Right lobe of liver (tissue), 6 donors: ENCODE measurements around the gene CENPA. TPM values are rescaled to one million over a fixed set of nuclear protein-coding genes. Genes with fewer than 3 reads are reported as not detected.

Experiments
- ATAC-seq, 4 donors: fragments of 200-7000 bp; cut with Tn5 transposase; one replicate each; pipeline ENCODE4 v1.9.1; 2020; ENCODE audit warnings: mild to moderate bottlenecking in 4 of 4, moderate library complexity in 4 of 4
- DNase-seq, 3 donors: peaks; one replicate each; pipeline ENCODE4 v3.0.0-alpha.2; 2020
- H3K27ac ChIP-seq, 3 donors: fragments of 200-600 bp; one replicate each; pipeline ENCODE4 v1.8.0; 2022
- H3K27me3 ChIP-seq, 2 donors: fragments of 200-600 bp; one replicate each; pipeline ENCODE4 v1.8.0; 2022
- H3K36me3 ChIP-seq, 4 donors: fragments of 200-600 bp; sonication (generic) in 1 of 4; one replicate each; pipeline versions ENCODE4 v1.5.1 to v1.8.0; 2017 to 2022; ENCODE audit warnings: control low read depth in 1 of 4
- H3K4me1 ChIP-seq, 4 donors: fragments of 200-600 bp; sonication (generic) in 1 of 4; one replicate each; pipeline versions ENCODE4 v1.5.1 to v1.8.0; 2017 to 2022; ENCODE audit warnings: control low read depth in 1 of 4
- H3K4me3 ChIP-seq, 3 donors: fragments of 200-600 bp; one replicate each; pipeline ENCODE4 v1.8.0; 2022
- H3K9me3 ChIP-seq, 4 donors: fragments of 200-600 bp; sonication (generic) in 1 of 4; one replicate each; pipeline versions ENCODE4 v1.5.1 to v1.8.0; 2017 to 2022; ENCODE audit warnings: control low read depth in 1 of 4
- POLR2A ChIP-seq: fragments of 450-650 bp; IDR thresholded peaks from one replicate; pipeline ENCODE4 v1.6.1; 2017; ENCODE audit warnings: antibody characterized with exemption, mild to moderate bottlenecking
- WGBS: methylation state at CpG from one replicate; pipeline ENCODE4 v1.1.6; 2018; ENCODE audit warnings: low coverage, low lambda C conversion rate; ENCODE audit not compliant: insufficient coverage; ENCODE audit errors: missing lambda C conversion rate; 5-methylcytosine and 5-hydroxymethylcytosine counted together
- intact Hi-C, 2 donors: fragments of 100-400 bp; cut with DNase I; formaldehyde crosslinking; loops; one replicate each; pipeline versions ENCODE4 v1.11.2 to v1.14.1; 2022
- total RNA-seq, 6 experiments: library from RNA; depleted of rRNA in 2 of 6; stranded (reverse); fragments of >200 nt in 2 of 6; fragmentation: NEBNext Ultra II Directional in 3 of 6; extraction: Animal tissue kit (Norgen Biotek cat#: 25700) in 3 of 6; gene quantifications; one replicate each; pipeline versions ENCODE4 v1.1.0 to v1.2.4, GENCODE V29; 2016 to 2023
- TF ChIP-seq, protein P1 (sequence below), 4 donors: fragments of 200-600 bp in 3 of 4; fragments of 450-650 bp in 1 of 4; IDR thresholded peaks; one replicate each; pipeline versions ENCODE4 v1.5.1 to v1.8.0; 2016 to 2022; ENCODE audit warnings: antibody characterized with exemption in 4 of 4, mild to moderate bottlenecking in 2 of 4
- donor health status: DM: no; HTN: yes; CAD: no.
- donor health status: DM: no; HTN: no; CAD: no.
- donor health status: DM: no; HTN: no; CAD: no.
- donor health status: DM: no; HTN: yes; CAD: no.
- donor health status: DM: no; HTN: yes; CAD: no.

The CENPA gene
- total RNA-seq, 6 experiments from 2014 or later, result 0.18 to 1.3 (median 0.56) TPM; not detected in 1

DNA sequence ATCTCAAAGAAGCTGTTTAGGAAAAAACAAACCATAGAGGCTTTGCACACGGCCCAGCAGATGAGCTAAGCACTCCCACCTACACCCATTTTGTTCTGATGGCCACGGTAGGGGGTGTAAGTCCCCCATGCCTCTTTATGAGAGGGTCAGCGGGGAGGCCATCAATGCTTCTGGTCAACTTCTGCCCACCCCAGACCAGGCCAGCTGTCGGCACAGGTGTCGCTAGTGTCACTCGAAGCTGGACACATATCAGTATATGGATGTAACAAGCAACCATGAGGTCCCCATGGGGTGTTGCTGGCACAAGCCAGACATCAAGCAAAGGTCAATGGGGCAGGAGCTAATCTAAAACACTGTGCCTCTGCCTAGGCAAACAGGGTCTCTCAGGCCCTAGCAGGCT is 45.5 kb upstream of the CENPA start:
- Histone ChIP-seq H3K9me3 (no peaks in the 10 kb centered on the region), H3K27me3 (no peaks in the 10 kb centered on the region), H3K27ac (no peak overlapping the region), H3K4me3 (no peak overlapping the region), H3K36me3 (no peaks in the 10 kb centered on the region), H3K4me1 (peaks cover 0 to 28% (median 13%) of the 10 kb centered on the region in 4 donors)
- TF ChIP-seq, protein P1, sequence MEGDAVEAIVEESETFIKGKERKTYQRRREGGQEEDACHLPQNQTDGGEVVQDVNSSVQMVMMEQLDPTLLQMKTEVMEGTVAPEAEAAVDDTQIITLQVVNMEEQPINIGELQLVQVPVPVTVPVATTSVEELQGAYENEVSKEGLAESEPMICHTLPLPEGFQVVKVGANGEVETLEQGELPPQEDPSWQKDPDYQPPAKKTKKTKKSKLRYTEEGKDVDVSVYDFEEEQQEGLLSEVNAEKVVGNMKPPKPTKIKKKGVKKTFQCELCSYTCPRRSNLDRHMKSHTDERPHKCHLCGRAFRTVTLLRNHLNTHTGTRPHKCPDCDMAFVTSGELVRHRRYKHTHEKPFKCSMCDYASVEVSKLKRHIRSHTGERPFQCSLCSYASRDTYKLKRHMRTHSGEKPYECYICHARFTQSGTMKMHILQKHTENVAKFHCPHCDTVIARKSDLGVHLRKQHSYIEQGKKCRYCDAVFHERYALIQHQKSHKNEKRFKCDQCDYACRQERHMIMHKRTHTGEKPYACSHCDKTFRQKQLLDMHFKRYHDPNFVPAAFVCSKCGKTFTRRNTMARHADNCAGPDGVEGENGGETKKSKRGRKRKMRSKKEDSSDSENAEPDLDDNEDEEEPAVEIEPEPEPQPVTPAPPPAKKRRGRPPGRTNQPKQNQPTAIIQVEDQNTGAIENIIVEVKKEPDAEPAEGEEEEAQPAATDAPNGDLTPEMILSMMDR (IDR thresholded peaks at IDR 0.05), result no peak
- no peak for TF ChIP-seq POLR2A
- intact Hi-C loops, result no loop called here
- WGBS, result 77% methylated on average over 4 of the region's 6 CpGs
- DNase-seq (no peak), ATAC-seq (no peak)

- intact Hi-C loops, result no loop called here
- Histone ChIP-seq H3K27ac (no peak overlapping the region), H3K4me3 (no peak overlapping the region), H3K36me3 (no peaks in the 10 kb centered on the region), H3K9me3 (no peaks in the 10 kb centered on the region), H3K4me1 (peaks cover 0 to 26% (median 10%) of the 10 kb centered on the region in 4 donors), H3K27me3 (no peaks in the 10 kb centered on the region)
- no peak for TF ChIP-seq POLR2A
- TF ChIP-seq, protein P1 (IDR thresholded peaks at IDR 0.05), result no peak
- DNase-seq, result no peak
- no CpG with 5 or more reads among the region's 8 CpGs for WGBS
- ATAC-seq, result no peak
Measured at GRCh38 chr2:26740890-26741302, 45.0 kb upstream of the CENPA start.

DNA sequence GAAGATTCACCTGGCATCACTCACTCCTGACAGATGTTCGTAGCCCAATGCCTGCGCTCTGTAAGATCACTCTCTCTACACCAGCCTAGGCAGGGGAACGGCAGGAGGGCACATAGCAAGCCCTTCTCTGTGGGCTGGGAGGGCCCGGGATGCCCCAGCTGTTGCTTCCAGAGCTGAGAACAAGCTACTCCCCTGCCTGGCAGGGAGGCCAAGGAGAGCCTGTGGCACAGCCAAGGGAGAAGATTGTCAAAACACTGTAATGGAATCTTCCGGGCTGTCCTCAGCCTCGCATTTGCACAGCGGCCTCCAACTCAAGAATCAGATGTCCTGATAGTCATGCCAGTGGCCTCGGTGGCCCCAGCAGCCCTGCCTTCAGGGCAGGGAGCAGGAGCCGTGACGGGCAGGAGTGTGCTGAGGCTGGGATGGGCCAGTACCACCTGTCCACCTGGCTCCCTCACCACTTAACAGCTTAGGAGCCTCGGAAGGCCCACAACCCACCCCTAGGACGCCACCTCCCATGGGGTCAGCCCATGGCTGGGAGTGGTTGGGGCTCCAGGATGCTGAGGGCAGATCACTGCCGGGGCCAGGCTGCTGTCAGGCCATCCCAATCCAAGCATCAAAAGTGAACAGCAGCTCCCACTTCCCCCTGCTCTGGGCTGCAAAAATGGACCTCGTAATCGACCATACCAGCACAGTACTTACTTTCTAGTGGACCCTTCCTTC is 43.6 kb upstream of the CENPA start:
- WGBS, result 91% methylated on average over 6 of the region's 15 CpGs
- ATAC-seq (no peak), DNase-seq (no peak)
- intact Hi-C loops, result no loop called here
- no peak overlapping the region for H3K4me3 ChIP-seq
- TF ChIP-seq POLR2A, result no peak
- TF ChIP-seq, protein P1 (IDR thresholded peaks at IDR 0.05), result no peak
- no peaks in the 10 kb centered on the region for H3K36me3 ChIP-seq
- no peak overlapping the region for H3K27ac ChIP-seq
- no peaks in the 10 kb centered on the region for H3K27me3 ChIP-seq
- H3K9me3 ChIP-seq, result no peaks in the 10 kb centered on the region
- peaks cover 0 to 13% (median 3%) of the 10 kb centered on the region in 4 donors for H3K4me1 ChIP-seq

GRCh38 chr2:26743852-26744251 is 42.0 kb upstream of the CENPA start:
- Histone ChIP-seq H3K9me3 (no peaks in the 10 kb centered on the region), H3K36me3 (no peaks in the 10 kb centered on the region), H3K27ac (no peak overlapping the region), H3K4me3 (no peak overlapping the region), H3K27me3 (no peaks in the 10 kb centered on the region), H3K4me1 (peaks cover 0 to 4% (median 0%) of the 10 kb centered on the region in 4 donors)
- DNase-seq (no peak), ATAC-seq (no peak)
- TF ChIP-seq, protein P1 (IDR thresholded peaks at IDR 0.05), result no peak
- no peak for TF ChIP-seq POLR2A
- intact Hi-C loops, result no loop called here
- no CpG with 5 or more reads among the region's 3 CpGs for WGBS
